Astrocyte (in vitro differentiated cells and primary cell): Measurements from ENCODE around the gene MTUS2. TPM values are rescaled to one million over a fixed set of nuclear protein-coding genes. Genes with fewer than 3 reads are reported as not detected.

Experiments used
- DNase-seq: peaks from one replicate; pipeline ENCODE4 v3.0.0-alpha.2; 2010; ENCODE audit warnings: low read depth
- FAIRE-seq: peaks from 2 replicates; lab custom pipeline; 2011; peaks lifted over from hg19 to GRCh38; lab: Jason Lieb, UNC
- H2AFZ ChIP-seq: 2 replicates; pipeline ENCODE4 v1.6.0; 2012; ENCODE audit warnings: low read depth, low read length, inconsistent platforms
- H3K27ac ChIP-seq: 2 replicates; pipeline ENCODE4 v1.5.1; 2011; ENCODE audit warnings: low read depth, low read length, inconsistent platforms
- H3K27me3 ChIP-seq: 2 replicates; pipeline ENCODE4 v1.6.0; 2011; ENCODE audit warnings: low read length, inconsistent platforms; ENCODE audit not compliant: insufficient read depth
- H3K36me3 ChIP-seq: 2 replicates; pipeline ENCODE4 v1.5.1; 2011; ENCODE audit warnings: low read length, inconsistent platforms; ENCODE audit not compliant: insufficient read depth
- H3K4me1 ChIP-seq: 2 replicates; pipeline ENCODE4 v1.5.1; 2011; ENCODE audit warnings: low read length, inconsistent platforms; ENCODE audit not compliant: insufficient read depth
- H3K4me2 ChIP-seq: 2 replicates; pipeline ENCODE4 v1.6.0; 2012; ENCODE audit warnings: low read length, inconsistent platforms
- H3K4me3 ChIP-seq: 2 replicates; pipeline ENCODE4 v1.5.1; 2011; ENCODE audit warnings: low read depth, mild to moderate bottlenecking, low read length, inconsistent platforms; ENCODE audit not compliant: insufficient read depth
- H3K79me2 ChIP-seq: 2 replicates; pipeline ENCODE4 v1.6.0; 2012; ENCODE audit warnings: mild to moderate bottlenecking, low read length, inconsistent platforms; ENCODE audit not compliant: insufficient read depth
- H3K9ac ChIP-seq: 2 replicates; pipeline ENCODE4 v1.6.0; 2012; ENCODE audit warnings: mild to moderate bottlenecking, low read length, inconsistent platforms
- H3K9me3 ChIP-seq: 2 replicates; pipeline ENCODE4 v1.5.1; 2012; ENCODE audit warnings: low read depth, mild to moderate bottlenecking, low read length, inconsistent platforms; ENCODE audit not compliant: insufficient read depth
- H4K20me1 ChIP-seq: 2 replicates; pipeline ENCODE4 v1.6.0; 2012; ENCODE audit warnings: low read length, inconsistent platforms; ENCODE audit not compliant: insufficient read depth
- H3K27ac Mint-ChIP-seq: one replicate; pipeline ENCODE4 v1.8.0; 2021; ENCODE audit warnings: mild to moderate bottlenecking, mixed read lengths; ENCODE audit not compliant: unreplicated experiment
- H3K27me3 Mint-ChIP-seq: one replicate; pipeline ENCODE4 v1.8.0; 2021; ENCODE audit warnings: low read depth, mixed read lengths; ENCODE audit not compliant: unreplicated experiment
- H3K36me3 Mint-ChIP-seq: one replicate; pipeline ENCODE4 v1.8.0; 2021; ENCODE audit warnings: low read depth, mixed read lengths; ENCODE audit not compliant: unreplicated experiment
- H3K4me1 Mint-ChIP-seq: one replicate; pipeline ENCODE4 v1.8.0; 2021; ENCODE audit warnings: low read depth, mixed read lengths; ENCODE audit not compliant: unreplicated experiment
- H3K4me3 Mint-ChIP-seq: one replicate; pipeline ENCODE4 v1.8.0; 2021; ENCODE audit warnings: mild to moderate bottlenecking, moderate library complexity, mixed read lengths; ENCODE audit not compliant: unreplicated experiment
- H3K9me3 Mint-ChIP-seq: one replicate; pipeline ENCODE4 v1.8.0; 2021; ENCODE audit warnings: mild to moderate bottlenecking, mixed read lengths; ENCODE audit not compliant: unreplicated experiment
- CTCF ChIP-seq: IDR thresholded peaks from 2 replicates; pipeline ENCODE4 v1.5.1; 2011; ENCODE audit warnings: low read depth, mild to moderate bottlenecking, inconsistent platforms, low read length, moderate library complexity; ENCODE audit not compliant: insufficient read depth
- EZH2 ChIP-seq: IDR thresholded peaks from 2 replicates; pipeline ENCODE4 v1.6.1; 2012; ENCODE audit warnings: mild to moderate bottlenecking, low read length, inconsistent platforms; ENCODE audit not compliant: insufficient read depth
- total RNA-seq: library from RNA; stranded (reverse); gene quantifications from 2 replicates; pipeline ENCODE4 v1.2.1, GENCODE V29; 2021

The MTUS2 gene
- total RNA-seq, 1 donor from 2014 or later, result 0.50 TPM

DNA sequence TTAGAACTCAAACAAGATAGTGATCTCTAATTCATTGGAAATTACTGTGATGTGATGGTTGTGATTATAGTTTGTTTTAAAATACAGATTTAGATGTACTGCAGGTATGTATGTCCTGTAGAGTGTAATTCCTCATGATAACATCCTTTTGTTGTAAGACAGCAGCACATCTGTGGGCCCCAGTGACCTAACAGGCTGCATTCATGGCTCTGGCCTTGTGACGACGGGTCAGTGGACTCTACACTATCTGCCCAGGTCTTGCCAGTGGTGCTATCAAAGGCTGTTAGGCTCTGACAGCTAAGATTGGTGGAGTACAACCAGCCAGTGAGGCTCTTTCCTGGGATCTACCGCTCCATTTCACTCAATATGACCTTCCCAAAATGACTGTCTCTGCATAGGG lies 158.4 kb downstream of the MTUS2 start:
- Histone ChIP-seq H2AFZ (no peak overlapping the region), H3K4me2 (no peak overlapping the region), H3K27ac (no peak overlapping the region), H3K27me3 (no peaks in the 10 kb centered on the region), H3K4me3 (no peak overlapping the region), H3K9me3 (no peaks in the 10 kb centered on the region), H4K20me1 (no peaks in the 10 kb centered on the region), H3K9ac (no peak overlapping the region), H3K4me1 (no peaks in the 10 kb centered on the region), H3K79me2 (no peaks in the 10 kb centered on the region), H3K36me3 (no peaks in the 10 kb centered on the region)
- no peak overlapping the region for H3K27ac Mint-ChIP-seq
- H3K4me1 Mint-ChIP-seq, result no peaks in the 10 kb centered on the region
- peaks cover 12% of the 10 kb centered on the region for H3K27me3 Mint-ChIP-seq
- H3K9me3 Mint-ChIP-seq, result no peaks in the 10 kb centered on the region
- no peak overlapping the region for H3K4me3 Mint-ChIP-seq
- TF ChIP-seq CTCF (no peak), EZH2 (no peak)
- DNase-seq (no peak), FAIRE-seq (no peak)
- H3K36me3 Mint-ChIP-seq, result no peaks in the 10 kb centered on the region

DNA sequence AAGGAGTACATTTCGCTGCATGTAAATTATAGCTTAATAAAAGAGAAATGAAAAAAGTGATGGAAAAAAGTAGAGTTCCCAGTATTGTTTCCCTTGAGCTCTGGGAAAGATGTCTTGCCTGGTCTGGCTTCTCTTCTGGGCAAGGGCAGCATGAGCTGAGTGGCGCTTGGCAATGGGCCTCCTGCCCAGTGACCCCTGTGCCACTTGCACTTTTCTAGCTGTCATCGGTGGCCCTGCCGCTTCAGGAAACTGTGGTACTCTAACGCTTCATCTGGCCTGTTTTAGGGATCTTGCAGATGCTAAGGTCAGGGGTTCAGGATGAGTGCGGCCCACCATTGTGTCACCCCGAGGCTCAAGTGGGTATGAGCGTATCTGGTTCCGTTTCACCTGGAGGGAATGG lies 161.4 kb downstream of the MTUS2 start:
- H3K4me3 Mint-ChIP-seq, result no peak overlapping the region
- Histone ChIP-seq H4K20me1 (no peaks in the 10 kb centered on the region), H3K4me3 (no peak overlapping the region), H2AFZ (no peak overlapping the region), H3K9ac (no peak overlapping the region), H3K36me3 (no peaks in the 10 kb centered on the region), H3K9me3 (no peaks in the 10 kb centered on the region), H3K27me3 (no peaks in the 10 kb centered on the region), H3K27ac (no peak overlapping the region), H3K4me2 (no peak overlapping the region), H3K4me1 (no peaks in the 10 kb centered on the region), H3K79me2 (no peaks in the 10 kb centered on the region)
- peaks cover 4% of the 10 kb centered on the region for H3K4me1 Mint-ChIP-seq
- no peak for FAIRE-seq
- no peaks in the 10 kb centered on the region for H3K36me3 Mint-ChIP-seq
- H3K27ac Mint-ChIP-seq, result no peak overlapping the region
- H3K9me3 Mint-ChIP-seq, result no peaks in the 10 kb centered on the region
- peaks cover 8% of the 10 kb centered on the region for H3K27me3 Mint-ChIP-seq
- no peak for TF ChIP-seq CTCF
- TF ChIP-seq EZH2, result no peak
- no peak for DNase-seq

DNA sequence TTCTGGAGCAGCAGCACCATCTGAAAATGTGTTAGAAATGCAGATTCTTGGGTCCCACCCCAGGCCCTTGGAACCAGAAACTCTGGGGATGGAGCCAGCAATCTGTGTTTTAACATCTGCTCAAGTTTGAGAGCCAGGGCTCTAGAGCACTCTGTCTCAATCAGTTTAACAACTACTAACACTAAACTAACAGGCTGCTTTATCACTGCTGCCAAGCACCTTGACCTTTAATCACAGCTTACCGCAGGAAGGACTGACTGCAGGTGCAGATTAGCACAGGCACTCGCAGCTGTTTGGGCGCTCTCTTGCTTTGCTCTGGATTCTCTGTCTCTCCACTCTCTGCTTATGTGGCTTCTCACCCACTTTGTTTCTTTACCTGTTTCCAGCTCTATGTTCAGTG lies 163.5 kb downstream of the MTUS2 start:
- H2AFZ ChIP-seq, result no peak overlapping the region
- DNase-seq (no peak), FAIRE-seq (no peak)
- peaks cover 3% of the 10 kb centered on the region for H3K9me3 ChIP-seq
- H3K4me3 ChIP-seq, result no peak overlapping the region
- Mint-ChIP-seq H3K4me1 (peaks cover 4% of the 10 kb centered on the region), H3K9me3 (no peaks in the 10 kb centered on the region), H3K4me3 (no peak overlapping the region), H3K36me3 (no peaks in the 10 kb centered on the region), H3K27ac (no peak overlapping the region), H3K27me3 (peaks cover 8% of the 10 kb centered on the region)
- TF ChIP-seq CTCF (no peak), EZH2 (no peak)
- H3K9ac ChIP-seq, result no peak overlapping the region
- H4K20me1 ChIP-seq, result no peaks in the 10 kb centered on the region
- H3K27ac ChIP-seq, result no peak overlapping the region
- H3K4me1 ChIP-seq, result no peaks in the 10 kb centered on the region
- no peaks in the 10 kb centered on the region for H3K79me2 ChIP-seq
- H3K36me3 ChIP-seq, result no peaks in the 10 kb centered on the region
- H3K4me2 ChIP-seq, result no peak overlapping the region
- H3K27me3 ChIP-seq, result no peaks in the 10 kb centered on the region
